ENCODE data around the gene OR10K1. TPM values are rescaled to one million over a fixed set of nuclear protein-coding genes. Genes with fewer than 3 reads are reported as not detected.

The OR10K1 gene, protein sequence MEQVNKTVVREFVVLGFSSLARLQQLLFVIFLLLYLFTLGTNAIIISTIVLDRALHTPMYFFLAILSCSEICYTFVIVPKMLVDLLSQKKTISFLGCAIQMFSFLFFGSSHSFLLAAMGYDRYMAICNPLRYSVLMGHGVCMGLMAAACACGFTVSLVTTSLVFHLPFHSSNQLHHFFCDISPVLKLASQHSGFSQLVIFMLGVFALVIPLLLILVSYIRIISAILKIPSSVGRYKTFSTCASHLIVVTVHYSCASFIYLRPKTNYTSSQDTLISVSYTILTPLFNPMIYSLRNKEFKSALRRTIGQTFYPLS
- total RNA-seq (2021; ENCODE audit: unreplicated experiment), result not detected
- polyA plus RNA-seq (2012), result not detected in 2 replicates
- Bru-seq, nascent RNA, result not detected
- not detected for BruChase-seq, experiment 1, labeled RNA remaining after a 6-hour chase
- BruChase-seq, experiment 2, labeled RNA remaining after a 2-hour chase, result percentile 9 among the genes with signal in this experiment
- long read RNA-seq, result 0 reads

DNA sequence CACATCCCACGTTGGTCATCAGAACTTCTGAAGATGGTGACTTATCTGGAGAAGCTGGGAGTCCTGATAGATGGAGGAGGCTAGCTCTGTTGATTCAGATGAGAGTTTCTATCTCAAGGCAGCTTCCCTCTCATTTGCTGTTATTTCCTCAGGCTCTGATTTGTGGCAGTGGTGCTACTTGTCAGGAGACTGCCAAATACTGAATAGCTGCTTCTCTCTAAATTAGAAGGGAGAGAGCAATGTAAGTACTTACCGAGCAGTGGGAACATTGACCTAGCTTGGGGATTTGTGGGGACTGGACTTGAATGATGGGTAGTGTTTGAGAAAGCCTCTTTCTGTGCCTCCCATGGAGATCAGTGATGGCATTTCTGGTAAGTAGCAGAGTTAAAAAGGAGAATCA, at the start of gene OR10K1:
OR10K1 (plus strand) TSS at position 301 of the 400 bp plus-strand sequence. CDS start 3,728 bp downstream, outside the sequence.
- Histone ChIP-seq H4K20me1 (ENCODE audit: insufficient read depth) (no peaks in the 10 kb centered on the region), H3K4me2 (ENCODE audit: low read length) (no peak within 1 kb of the TSS), H3K79me2 (ENCODE audit: insufficient read depth, low read length) (no peaks in the 10 kb centered on the region), H3K4me1 (ENCODE audit: control insufficient read depth in 1 of 2, insufficient read depth in 2 of 2, low read length in 2 of 2) (no peaks in the 10 kb centered on the region), H3K4me3 (replicated peaks in 1 of 2; ENCODE audit: low read depth in 1 of 2, low read length in 2 of 2) (no peak within 1 kb of the TSS), H3K9ac (ENCODE audit: low read length) (no peak within 1 kb of the TSS), H2AFZ (ENCODE audit: low read depth, low read length, poor library complexity, severe bottlenecking) (no peak within 1 kb of the TSS), H3K9me3 (ENCODE audit: control insufficient read depth in 1 of 2, insufficient read depth in 1 of 2, low read depth in 1 of 2, low read length in 2 of 2) (no peaks in the 10 kb centered on the region), H3K9me2 (ENCODE audit: insufficient read depth) (no peaks in the 10 kb centered on the region), H3K27ac (ENCODE audit: low read depth, low read length) (no peak within 1 kb of the TSS), H3K27me3 (ENCODE audit: insufficient read depth, low read length) (no peaks in the 10 kb centered on the region), H3K36me3 (ENCODE audit: control insufficient read depth in 1 of 2, insufficient read depth in 2 of 2, low read length in 2 of 2) (no peaks in the 10 kb centered on the region)
- no TSS peak for BruUV-seq (replicated peaks)
- DNase-seq (ENCODE audit: low read depth, low spot score) (no peak), ATAC-seq (no peak)
- intact Hi-C loops (cut with micrococcal nuclease), result no loop called here
- POLR2A ChIA-PET, result no interaction called here
- CTCF ChIA-PET, result no interaction called here
- TF ChIP-seq TCF7L2 (IDR thresholded peaks at IDR 0.05; ENCODE audit: borderline replicate concordance, extremely low read depth, insufficient read depth, insufficient read length), result no peak
- RAD21 ChIA-PET (ENCODE audit: low non-redundant PET in 1 of 2, low total read pairs in 2 of 2, uncharacterized antibody in 2 of 2, unreplicated experiment in 2 of 2), result no interaction called here

DNA sequence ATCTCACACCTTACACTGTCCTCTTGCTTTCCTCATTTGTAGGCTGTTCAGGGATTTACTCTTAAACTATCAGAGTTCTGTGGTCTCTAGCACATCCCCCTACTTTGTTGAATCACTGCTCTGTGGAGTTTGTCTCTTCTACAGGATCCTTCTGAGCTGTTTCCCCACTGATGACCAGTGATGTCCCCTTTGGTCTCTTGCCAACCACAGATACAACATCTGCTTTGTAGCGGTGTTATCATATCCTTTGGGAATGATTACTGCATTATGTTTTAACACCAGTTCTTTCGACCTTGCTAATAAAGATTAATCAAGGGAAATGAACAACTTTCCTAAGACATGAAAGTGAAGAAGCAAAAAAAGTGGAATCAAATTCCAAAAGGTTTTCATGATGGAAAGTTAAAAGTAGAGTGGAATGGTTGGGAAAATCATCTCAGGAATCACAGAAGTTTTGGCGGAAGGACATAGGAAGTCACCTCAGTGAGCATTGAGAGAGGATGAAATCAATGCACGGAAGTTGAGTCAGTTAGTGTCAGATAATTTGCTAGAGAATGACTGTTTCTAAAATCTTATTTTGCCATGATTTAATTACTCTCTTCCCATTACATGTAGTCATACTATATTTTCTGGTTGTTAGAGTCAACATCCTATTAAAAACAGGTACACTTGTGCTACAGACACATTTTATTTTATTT, 46.8 kb upstream of the OR10K1 start:
- no peak for DNase-seq (ENCODE audit: low read depth, low spot score)
- no peak overlapping the region for H3K4me2 ChIP-seq (ENCODE audit: low read length)
- H3K27ac ChIP-seq (ENCODE audit: low read depth, low read length), result no peak overlapping the region
- no peak for ATAC-seq
- no peak overlapping the region for H3K4me3 ChIP-seq (replicated peaks in 1 of 2; ENCODE audit: low read depth in 1 of 2, low read length in 2 of 2)
- no peak overlapping the region for H2AFZ ChIP-seq (ENCODE audit: low read depth, low read length, poor library complexity, severe bottlenecking)
- H3K27me3 ChIP-seq (ENCODE audit: insufficient read depth, low read length), result no peaks in the 10 kb centered on the region
- H3K36me3 ChIP-seq (ENCODE audit: control insufficient read depth in 1 of 2, insufficient read depth in 2 of 2, low read length in 2 of 2), result no peaks in the 10 kb centered on the region
- ChIA-PET CTCF (no interaction called here), RAD21 (ENCODE audit: low non-redundant PET in 1 of 2, low total read pairs in 2 of 2, uncharacterized antibody in 2 of 2, unreplicated experiment in 2 of 2) (no interaction called here), POLR2A (no interaction called here)
- no peaks in the 10 kb centered on the region for H3K9me3 ChIP-seq (ENCODE audit: control insufficient read depth in 1 of 2, insufficient read depth in 1 of 2, low read depth in 1 of 2, low read length in 2 of 2)
- no peak overlapping the region for H3K9ac ChIP-seq (ENCODE audit: low read length)
- H4K20me1 ChIP-seq (ENCODE audit: insufficient read depth), result no peaks in the 10 kb centered on the region
- H3K4me1 ChIP-seq (ENCODE audit: control insufficient read depth in 1 of 2, insufficient read depth in 2 of 2, low read length in 2 of 2), result no peaks in the 10 kb centered on the region
- no peaks in the 10 kb centered on the region for H3K79me2 ChIP-seq (ENCODE audit: insufficient read depth, low read length)
- no TSS peak for BruUV-seq (replicated peaks)
- no peak for TF ChIP-seq POLR2A (IDR thresholded peaks at IDR 0.05; ENCODE audit: borderline replicate concordance, extremely low read depth, insufficient read depth, insufficient read length)
- no peak for TF ChIP-seq ZBTB33 (IDR thresholded peaks at IDR 0.05; ENCODE audit: extremely low read depth, insufficient replicate concordance, low read length)
- no peak for TF ChIP-seq YY1 (IDR thresholded peaks at IDR 0.05; ENCODE audit: extremely low read depth, insufficient replicate concordance, low read depth, low read length)
- no peak for TF ChIP-seq ELF1 (IDR thresholded peaks at IDR 0.05; ENCODE audit: borderline replicate concordance, low read depth)
- TF ChIP-seq TCF7L2 (IDR thresholded peaks at IDR 0.05; ENCODE audit: borderline replicate concordance, extremely low read depth, insufficient read depth, insufficient read length), result no peak
- no peak for TF ChIP-seq SRF (IDR thresholded peaks at IDR 0.05; ENCODE audit: low read depth)
- no peaks in the 10 kb centered on the region for H3K9me2 ChIP-seq (ENCODE audit: insufficient read depth)
- intact Hi-C loops (cut with micrococcal nuclease), result no loop called here

All from HCT116 (cell line).